Effector memory CD4-positive, alpha-beta T cell (primary cell): ENCODE data around the gene RAPGEF1.

Source experiments
- DNase-seq, 3 donors: peaks; one replicate each; pipeline ENCODE4 v3.0.0-alpha.2; 2020
- H3K27ac ChIP-seq: 2 replicates; pipeline ENCODE4 v1.7.0; 2013; ENCODE audit warnings: mild to moderate bottlenecking, low read length, moderate library complexity; ENCODE audit not compliant: insufficient read depth, poor library complexity, severe bottlenecking
- H3K27me3 ChIP-seq: replicated peaks from 2 replicates; pipeline ENCODE4 v1.7.0; 2013; ENCODE audit warnings: mild to moderate bottlenecking, low read length; ENCODE audit not compliant: insufficient read depth, control insufficient read depth, poor library complexity, severe bottlenecking
- H3K36me3 ChIP-seq: 2 replicates; pipeline ENCODE4 v1.7.0; 2013; ENCODE audit warnings: mild to moderate bottlenecking, low read length, moderate library complexity; ENCODE audit not compliant: control insufficient read depth, insufficient read depth
- H3K4me1 ChIP-seq: 2 replicates; pipeline ENCODE4 v1.7.0; 2013; ENCODE audit warnings: low read length, mild to moderate bottlenecking; ENCODE audit not compliant: control insufficient read depth, insufficient read depth, poor library complexity, severe bottlenecking
- H3K4me3 ChIP-seq: 2 replicates; pipeline ENCODE4 v1.7.0; 2013; ENCODE audit warnings: low read length, low read depth, mild to moderate bottlenecking; ENCODE audit not compliant: insufficient read depth, poor library complexity, severe bottlenecking
- H3K9me3 ChIP-seq: 2 replicates; pipeline ENCODE4 v1.7.0; 2013; ENCODE audit warnings: mild to moderate bottlenecking, low read length, moderate library complexity; ENCODE audit not compliant: control insufficient read depth

The RAPGEF1 gene

GRCh38 chr9:131641618-131642495, 98.0 kb downstream of the RAPGEF1 start:
- no peak overlapping the region for H3K27ac ChIP-seq
- peaks cover 5% of the 10 kb centered on the region for H3K4me1 ChIP-seq
- peaks cover 49% of the 10 kb centered on the region for H3K36me3 ChIP-seq
- no peaks in the 10 kb centered on the region for H3K9me3 ChIP-seq
- DNase-seq: no peak
- H3K27me3 ChIP-seq: no peaks in the 10 kb centered on the region
- H3K4me3 ChIP-seq: no peak overlapping the region

GRCh38 chr9:131640438-131641137, 99.3 kb downstream of the RAPGEF1 start:
- DNase-seq: no peak

GRCh38 chr9:131639769-131640437, 100.0 kb downstream of the RAPGEF1 start:
- H3K4me1 ChIP-seq: peaks cover 15% of the 10 kb centered on the region
- DNase-seq: no peak
- H3K9me3 ChIP-seq: no peaks in the 10 kb centered on the region
- H3K27me3 ChIP-seq: no peaks in the 10 kb centered on the region
- no peak overlapping the region for H3K27ac ChIP-seq
- H3K36me3 ChIP-seq: peaks cover 55% of the 10 kb centered on the region
- no peak overlapping the region for H3K4me3 ChIP-seq

More at GRCh38 chr9:131640438-131641137, 99.3 kb downstream of the RAPGEF1 start:
- Histone ChIP-seq H3K9me3 (no peaks in the 10 kb centered on the region), H3K27me3 (no peaks in the 10 kb centered on the region), H3K4me3 (no peak overlapping the region), H3K4me1 (peaks cover 13% of the 10 kb centered on the region), H3K27ac (peak overlapping the region; percentile 5), H3K36me3 (peaks cover 53% of the 10 kb centered on the region)

GRCh38 chr9:131636593-131636992, 103.3 kb downstream of the RAPGEF1 start:
- peaks cover 19% of the 10 kb centered on the region for H3K4me1 ChIP-seq
- peak overlapping the region; percentile 76 for H3K27ac ChIP-seq
- DNase-seq: no peak
- H3K4me3 ChIP-seq: no peak overlapping the region
- peaks cover 59% of the 10 kb centered on the region for H3K36me3 ChIP-seq
- no peaks in the 10 kb centered on the region for H3K27me3 ChIP-seq
- no peaks in the 10 kb centered on the region for H3K9me3 ChIP-seq

- no peaks in the 10 kb centered on the region for H3K27me3 ChIP-seq
- H3K27ac ChIP-seq: peak overlapping the region; percentile 76
- H3K36me3 ChIP-seq: peaks cover 54% of the 10 kb centered on the region
- H3K4me1 ChIP-seq: peaks cover 19% of the 10 kb centered on the region
- DNase-seq: no peak
- H3K9me3 ChIP-seq: no peaks in the 10 kb centered on the region
- H3K4me3 ChIP-seq: no peak overlapping the region
These were observed 104.0 kb downstream of the RAPGEF1 start for GRCh38 chr9:131635892-131636291.

- Histone ChIP-seq H3K4me3 (no peak overlapping the region), H3K4me1 (peaks cover 19% of the 10 kb centered on the region), H3K36me3 (peaks cover 49% of the 10 kb centered on the region), H3K27me3 (no peaks in the 10 kb centered on the region), H3K27ac (peak overlapping the region; percentile 76), H3K9me3 (no peaks in the 10 kb centered on the region)
- DNase-seq: peak; percentile 66 to 75 (median 72)
These were observed 104.6 kb downstream of the RAPGEF1 start for GRCh38 chr9:131635285-131635684.

GRCh38 chr9:131633491-131634031, 106.3 kb downstream of the RAPGEF1 start:
- Histone ChIP-seq H3K4me3 (no peak overlapping the region), H3K27ac (no peak overlapping the region), H3K36me3 (peaks cover 47% of the 10 kb centered on the region), H3K27me3 (no peaks in the 10 kb centered on the region), H3K9me3 (no peaks in the 10 kb centered on the region), H3K4me1 (peaks cover 20% of the 10 kb centered on the region)
- DNase-seq: no peak

GRCh38 chr9:131631306-131631705, 108.6 kb downstream of the RAPGEF1 start:
- peak overlapping the region; percentile 11 for H3K27ac ChIP-seq
- H3K36me3 ChIP-seq: peaks cover 31% of the 10 kb centered on the region
- DNase-seq: no peak
- H3K4me3 ChIP-seq: no peak overlapping the region
- peaks cover 23% of the 10 kb centered on the region for H3K4me1 ChIP-seq
- H3K27me3 ChIP-seq: no peaks in the 10 kb centered on the region
- no peaks in the 10 kb centered on the region for H3K9me3 ChIP-seq

GRCh38 chr9:131630205-131630831, 109.6 kb downstream of the RAPGEF1 start:
- DNase-seq: no peak
- peak overlapping the region; percentile 21 for H3K27ac ChIP-seq
- peaks cover 16% of the 10 kb centered on the region for H3K4me1 ChIP-seq
- no peaks in the 10 kb centered on the region for H3K9me3 ChIP-seq
- H3K4me3 ChIP-seq: no peak overlapping the region
- H3K36me3 ChIP-seq: peaks cover 33% of the 10 kb centered on the region
- no peaks in the 10 kb centered on the region for H3K27me3 ChIP-seq
